Fibroblast of the aortic adventitia (primary cell): ENCODE data around the gene ZNF511. TPM values are rescaled to one million over a fixed set of nuclear protein-coding genes. Genes with fewer than 3 reads are reported as not detected.
A peak's percentile ranks its signal among the peaks of the same experiment; 100 is the strongest.

Source experiments
- DNase-seq: peaks from one replicate; pipeline ENCODE4 v3.0.0-alpha.2; 2010; ENCODE audit warnings: low read depth
- H3K4me3 ChIP-seq: 2 replicates; pipeline ENCODE4 v1.5.1; 2011; ENCODE audit warnings: low read depth, mild to moderate bottlenecking, control low read depth, low read length, moderate library complexity
- CTCF ChIP-seq: IDR thresholded peaks from 2 replicates; pipeline ENCODE4 v1.5.1; 2011; ENCODE audit warnings: mild to moderate bottlenecking, low read length, control low read depth, inconsistent platforms; ENCODE audit not compliant: insufficient read depth
- total RNA-seq: library from RNA; depleted of rRNA; stranded (reverse); fragments of >200 nt; gene quantifications from 2 replicates; pipeline ENCODE4 v1.2.3, GENCODE V29; 2012; ENCODE audit warnings: low replicate concordance

Gene ZNF511
- total RNA-seq, 1 donor: 22.1 TPM

- no peak for TF ChIP-seq CTCF
- H3K4me3 ChIP-seq: peak overlapping the region; percentile 33
- peak; percentile 49 for DNase-seq
Observed at GRCh38 chr10:133324198-133324792, 15.6 kb downstream of the ZNF511 start.

GRCh38 chr10:133324857-133325260, 16.1 kb downstream of the ZNF511 start:
- H3K4me3 ChIP-seq: no peak overlapping the region
- DNase-seq: no peak
- no peak for TF ChIP-seq CTCF

- DNase-seq: no peak
- TF ChIP-seq CTCF: no peak
- H3K4me3 ChIP-seq: peak overlapping the region; percentile 35
Observed at GRCh38 chr10:133325440-133326222, 16.9 kb downstream of the ZNF511 start.

- no peak for DNase-seq
- no peak for TF ChIP-seq CTCF
- no peak overlapping the region for H3K4me3 ChIP-seq
Observed at GRCh38 chr10:133326223-133326551, 17.5 kb downstream of the ZNF511 start.

- no peak overlapping the region for H3K4me3 ChIP-seq
- no peak for TF ChIP-seq CTCF
- DNase-seq: peak; percentile 26
Observed at GRCh38 chr10:133326745-133327650, 18.3 kb downstream of the ZNF511 start.

GRCh38 chr10:133327651-133328357, 19.1 kb downstream of the ZNF511 start:
- no peak for TF ChIP-seq CTCF
- no peak for DNase-seq
- no peak overlapping the region for H3K4me3 ChIP-seq
